GM12874 (cell line): ENCODE measurements around the gene POLA1.

ENCODE experiments used
- CTCF ChIP-seq: IDR thresholded peaks from 2 replicates; pipeline ENCODE4 v1.5.1; 2011; ENCODE audit warnings: low read depth, mild to moderate bottlenecking, control low read depth, low read length, moderate library complexity; ENCODE audit not compliant: insufficient read depth

POLA1 gene

GRCh38 chrX:24890677-24891076, 197.0 kb downstream of the POLA1 start:
- no peak for TF ChIP-seq CTCF

- no peak for TF ChIP-seq CTCF
These were observed 205.7 kb downstream of the POLA1 start for GRCh38 chrX:24899391-24899790.

GRCh38 chrX:24900234-24900633, 206.5 kb downstream of the POLA1 start:
- no peak for TF ChIP-seq CTCF

- TF ChIP-seq CTCF: no peak
These were observed 209.1 kb downstream of the POLA1 start for GRCh38 chrX:24902806-24903205.

- TF ChIP-seq CTCF: no peak
These were observed 225.0 kb downstream of the POLA1 start for GRCh38 chrX:24918715-24919114.

GRCh38 chrX:24920769-24921168, 227.1 kb downstream of the POLA1 start:
- no peak for TF ChIP-seq CTCF

GRCh38 chrX:24925430-24925829, 231.7 kb downstream of the POLA1 start:
- no peak for TF ChIP-seq CTCF

- TF ChIP-seq CTCF: no peak
These were observed 233.7 kb downstream of the POLA1 start for GRCh38 chrX:24927372-24927771.
